CD4-positive, alpha-beta T cell treated with Interleukin-15 for 4 hours (primary cell): ENCODE results near the gene MKKS.

Experiments used
- DNase-seq: peaks from one replicate; pipeline ENCODE4 v3.0.0-alpha.2; 2020; ENCODE audit warnings: low spot score

Gene MKKS

GRCh38 chr20:10368702-10369041, 65.3 kb downstream of the MKKS start:
- no peak for DNase-seq

- no peak for DNase-seq
These were observed 65.9 kb downstream of the MKKS start for GRCh38 chr20:10367943-10368701.

GRCh38 chr20:10367693-10367942, 66.4 kb downstream of the MKKS start:
- DNase-seq = no peak

- DNase-seq = no peak
These were observed 66.9 kb downstream of the MKKS start for GRCh38 chr20:10366898-10367692.

GRCh38 chr20:10362674-10363073, 71.3 kb downstream of the MKKS start:
- no peak for DNase-seq

GRCh38 chr20:10360878-10361277, 73.1 kb downstream of the MKKS start:
- no peak for DNase-seq

- DNase-seq = no peak
These were observed 74.4 kb downstream of the MKKS start for GRCh38 chr20:10359621-10360040.

- DNase-seq = no peak
These were observed 76.0 kb downstream of the MKKS start for GRCh38 chr20:10357974-10358373.

GRCh38 chr20:10357061-10357708, 76.8 kb downstream of the MKKS start:
- no peak for DNase-seq

- DNase-seq = no peak
These were observed 77.4 kb downstream of the MKKS start for GRCh38 chr20:10356628-10357027.

GRCh38 chr20:10352934-10353824, 80.8 kb downstream of the MKKS start:
- no peak for DNase-seq
